ENCODE results near the gene MIB2.

DNA sequence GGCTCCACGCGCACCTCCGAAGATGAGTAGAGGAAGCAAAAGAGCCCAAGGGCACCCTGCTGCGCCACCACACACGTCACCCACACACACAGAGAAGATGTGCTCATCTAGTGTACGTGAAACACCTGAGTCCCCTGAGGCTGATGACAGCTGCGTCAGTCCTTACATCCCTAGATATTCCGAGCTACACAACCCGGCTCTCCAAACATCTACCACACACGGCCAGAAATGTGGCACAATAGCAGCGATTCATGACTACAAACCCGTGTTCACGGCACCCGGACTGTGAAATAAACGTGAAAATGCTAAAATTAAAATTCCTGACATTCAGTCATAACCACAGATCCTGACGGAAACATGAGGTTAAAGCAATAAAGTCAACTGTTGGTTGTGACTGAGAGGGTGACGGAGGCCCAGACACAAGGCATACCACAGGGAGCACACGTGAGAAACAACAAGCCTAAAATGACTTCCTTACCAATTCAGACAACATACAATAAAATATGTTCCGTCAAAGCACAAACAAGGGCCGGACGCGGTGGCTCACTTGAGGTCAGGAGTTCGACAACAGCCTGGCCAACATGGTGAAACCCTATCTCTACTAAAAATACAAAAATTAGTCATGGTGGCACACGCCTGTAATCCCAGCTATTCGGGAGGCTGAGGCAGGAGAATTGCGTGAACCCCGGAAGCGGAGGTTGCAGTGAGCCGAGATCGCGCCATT lies 48.0 kb upstream of the MIB2 start:
- TF ChIP-seq, protein P1, sequence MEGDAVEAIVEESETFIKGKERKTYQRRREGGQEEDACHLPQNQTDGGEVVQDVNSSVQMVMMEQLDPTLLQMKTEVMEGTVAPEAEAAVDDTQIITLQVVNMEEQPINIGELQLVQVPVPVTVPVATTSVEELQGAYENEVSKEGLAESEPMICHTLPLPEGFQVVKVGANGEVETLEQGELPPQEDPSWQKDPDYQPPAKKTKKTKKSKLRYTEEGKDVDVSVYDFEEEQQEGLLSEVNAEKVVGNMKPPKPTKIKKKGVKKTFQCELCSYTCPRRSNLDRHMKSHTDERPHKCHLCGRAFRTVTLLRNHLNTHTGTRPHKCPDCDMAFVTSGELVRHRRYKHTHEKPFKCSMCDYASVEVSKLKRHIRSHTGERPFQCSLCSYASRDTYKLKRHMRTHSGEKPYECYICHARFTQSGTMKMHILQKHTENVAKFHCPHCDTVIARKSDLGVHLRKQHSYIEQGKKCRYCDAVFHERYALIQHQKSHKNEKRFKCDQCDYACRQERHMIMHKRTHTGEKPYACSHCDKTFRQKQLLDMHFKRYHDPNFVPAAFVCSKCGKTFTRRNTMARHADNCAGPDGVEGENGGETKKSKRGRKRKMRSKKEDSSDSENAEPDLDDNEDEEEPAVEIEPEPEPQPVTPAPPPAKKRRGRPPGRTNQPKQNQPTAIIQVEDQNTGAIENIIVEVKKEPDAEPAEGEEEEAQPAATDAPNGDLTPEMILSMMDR (IDR thresholded peaks at IDR 0.05) = no peak
- no peak for TF ChIP-seq POLR2A (IDR thresholded peaks at IDR 0.05)

All from lower leg skin (tissue), 3 donors.